Left forelimb (tissue), 1 donor: Measurements from ENCODE around the gene ELOVL1.
"Not testable (repeated sequence)": the region's sequence is repeated elsewhere in the genome, so short reads cannot be mapped to it uniquely, and the experiment has no call there.

Source experiments
- DNase-seq: peaks from one replicate; pipeline ENCODE4 v3.0.0-alpha.2; 2018; ENCODE audit warnings: low spot score

The ELOVL1 gene

DNA sequence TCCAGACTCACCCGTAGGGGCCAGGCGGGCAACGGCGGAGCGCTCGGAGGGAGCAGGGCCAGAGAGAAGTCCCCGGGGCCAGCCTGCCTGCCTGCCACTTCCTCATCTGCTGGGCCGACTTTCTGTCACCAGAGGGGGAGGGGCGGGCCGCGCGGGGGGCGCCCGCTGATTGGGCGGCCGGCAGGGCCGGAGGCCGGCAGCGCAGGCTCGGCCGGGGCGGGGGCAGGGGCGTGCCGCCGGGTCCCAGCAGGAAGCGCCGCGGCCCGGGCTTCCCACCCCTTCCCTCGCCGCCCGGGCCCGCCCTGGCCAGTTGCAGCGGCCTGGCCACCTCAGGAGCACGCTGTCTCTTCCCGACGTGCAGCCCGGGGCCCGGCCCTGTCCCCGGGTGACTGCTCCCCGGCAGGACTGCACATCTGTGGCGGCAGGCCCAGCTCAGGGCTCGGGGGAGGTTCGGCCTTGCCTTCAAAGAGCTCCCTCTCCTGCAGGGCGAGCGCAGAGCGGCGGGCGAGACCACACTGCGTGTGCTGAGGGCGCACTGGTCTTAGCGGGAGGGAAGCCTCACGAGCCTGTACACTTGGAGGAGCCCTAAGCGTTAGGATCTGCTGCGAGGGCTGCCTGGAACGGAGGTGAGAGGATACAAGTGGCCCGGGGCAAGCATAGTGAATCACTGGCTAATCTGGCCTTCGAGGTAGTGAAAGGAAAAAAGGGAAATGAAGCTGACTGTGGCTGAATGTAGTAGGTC, at the start of gene ELOVL1:
TSS of gene ELOVL1 (minus strand) at position 108 of the 742 bp plus-strand sequence. CDS start 2,402 bp downstream, outside the sequence.
- DNase-seq: peak; percentile 93

GRCh38 chr1:43415901-43416300, 48.1 kb upstream of the ELOVL1 start:
- no peak for DNase-seq

DNA sequence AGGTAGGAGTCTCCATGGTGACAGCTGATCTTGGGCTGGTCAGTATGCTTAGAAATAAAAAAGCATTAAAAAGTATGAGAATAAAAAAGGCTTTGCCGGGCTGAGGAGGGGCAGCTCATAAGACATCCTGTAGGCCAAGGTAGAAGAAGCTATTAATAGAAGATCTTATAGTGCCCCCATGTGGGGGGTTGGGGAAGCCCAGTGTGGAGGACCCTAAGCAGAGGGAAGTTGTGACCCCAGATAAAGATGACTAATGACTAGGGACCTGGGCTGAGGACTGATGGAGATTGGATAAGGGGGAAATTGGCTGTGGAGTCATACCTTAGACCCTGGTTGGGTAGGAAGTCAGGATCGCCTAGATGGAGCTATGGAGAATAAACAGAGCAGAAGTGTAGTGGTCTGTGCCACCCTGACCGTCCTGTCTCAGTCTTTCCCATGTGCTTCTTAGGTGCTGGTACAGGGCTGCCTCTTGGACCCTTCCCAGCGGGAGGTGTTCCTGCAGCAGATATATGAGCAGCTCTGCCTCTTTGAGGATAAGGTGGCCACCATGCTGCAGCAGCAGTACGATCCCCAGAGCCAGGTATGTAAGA, 46.9 kb upstream of the ELOVL1 start:
- no peak for DNase-seq

- not testable (repeated sequence) for DNase-seq
Measured at GRCh38 chr1:43413426-43413825, 45.6 kb upstream of the ELOVL1 start.

DNA sequence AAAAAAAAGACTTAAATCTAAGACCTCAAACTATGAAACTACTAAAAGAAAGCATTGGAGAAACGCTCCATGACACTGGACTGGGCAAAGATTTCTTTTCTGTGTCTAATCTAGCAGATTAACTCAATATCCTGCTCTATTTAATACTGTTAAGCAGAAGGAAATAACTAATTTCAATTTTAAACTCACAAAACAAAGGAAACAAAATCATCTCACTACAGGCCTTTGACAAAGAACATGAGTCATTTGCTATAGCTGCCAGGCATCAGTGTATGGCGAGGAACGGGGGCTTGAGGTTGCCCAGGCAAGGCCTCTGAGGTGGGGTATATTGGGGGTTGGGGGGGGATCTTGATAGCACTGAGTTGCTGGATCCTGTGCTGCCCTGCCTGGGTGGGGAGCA, 42.8 kb upstream of the ELOVL1 start:
- DNase-seq: no peak

- no peak for DNase-seq
Measured at GRCh38 chr1:43405876-43406234, 38.0 kb upstream of the ELOVL1 start.

GRCh38 chr1:43405219-43405875, 37.5 kb upstream of the ELOVL1 start:
- no peak for DNase-seq

DNA sequence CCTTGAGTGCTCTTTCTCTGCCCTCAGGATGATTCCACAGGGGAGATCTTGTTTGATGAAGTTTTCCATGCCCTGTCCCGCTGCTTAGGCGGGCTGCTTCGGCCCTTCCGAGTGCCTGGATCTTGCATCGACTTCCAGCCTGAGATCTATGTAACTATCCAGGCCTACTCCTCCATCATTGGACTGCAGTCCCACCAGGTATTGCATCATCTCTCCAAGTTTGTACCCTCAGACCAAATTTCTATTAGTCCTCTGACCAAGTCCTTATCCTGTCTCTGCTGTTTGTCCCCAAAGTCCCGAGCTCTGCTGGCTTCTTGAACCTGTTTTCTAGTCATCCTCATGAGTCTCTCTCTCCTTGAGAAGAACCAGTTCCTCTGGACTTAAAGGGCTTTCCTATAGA, 36.5 kb upstream of the ELOVL1 start:
- no peak for DNase-seq

DNA sequence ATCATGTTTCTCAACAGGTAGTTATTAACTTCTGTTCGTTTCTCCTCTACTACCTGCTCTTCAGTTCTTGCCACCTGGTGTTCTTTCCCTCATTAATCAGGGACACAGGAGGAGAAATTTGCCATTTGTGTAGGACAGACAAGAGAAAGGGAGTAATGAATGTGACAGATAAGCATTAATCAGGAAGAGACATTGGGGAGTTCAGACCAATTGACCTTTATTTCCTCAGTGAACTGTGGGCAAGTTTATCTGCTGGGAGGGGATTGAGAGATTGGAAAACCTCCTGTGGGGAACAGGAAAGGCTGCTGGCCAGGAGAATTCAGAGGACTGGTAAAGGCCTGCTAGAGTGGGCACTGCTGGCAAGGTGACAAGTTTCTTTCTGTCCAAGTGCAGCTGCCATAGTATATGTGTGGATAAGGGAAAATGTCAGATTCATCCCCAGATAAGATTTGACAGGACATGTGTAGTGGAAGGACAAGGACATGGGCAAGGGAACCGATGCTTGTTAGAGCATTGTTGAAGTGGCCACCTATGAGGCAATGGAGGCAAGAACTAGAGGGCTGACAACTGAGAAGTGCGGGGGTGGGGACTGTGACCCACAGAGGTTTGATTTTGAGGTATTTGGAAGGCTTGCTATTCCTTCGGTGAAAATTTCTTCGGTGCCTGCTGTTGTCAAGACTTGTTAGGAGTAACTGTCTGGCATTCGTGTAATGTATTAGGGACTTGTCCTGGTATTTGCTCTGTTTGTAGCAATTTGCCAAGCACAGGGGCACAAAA, 34.5 kb upstream of the ELOVL1 start:
- DNase-seq: no peak

DNA sequence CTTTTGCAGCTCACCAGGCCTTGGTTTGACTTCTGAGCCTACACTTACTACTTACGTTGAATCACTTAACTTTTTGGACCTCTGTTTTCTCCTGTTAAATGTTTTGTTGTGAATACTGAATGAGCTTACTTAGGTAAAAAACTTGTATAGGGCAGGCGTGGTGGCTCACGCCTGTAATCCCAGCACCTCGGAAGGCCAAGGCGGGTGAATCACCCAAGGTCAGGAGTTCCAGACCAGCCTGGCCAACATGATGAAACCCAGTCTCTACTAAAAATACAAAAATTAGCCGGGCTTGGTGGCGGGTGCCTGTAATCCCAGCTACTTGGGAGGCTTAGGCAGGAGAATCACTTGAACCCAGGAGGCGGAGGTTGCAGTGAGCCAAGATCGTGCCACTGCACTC, 32.6 kb upstream of the ELOVL1 start:
- not testable (repeated sequence) for DNase-seq

GRCh38 chr1:43398227-43398626, 30.4 kb upstream of the ELOVL1 start:
- no peak for DNase-seq

GRCh38 chr1:43396059-43396458, 28.2 kb upstream of the ELOVL1 start:
- DNase-seq: no peak

GRCh38 chr1:43395523-43395922, 27.7 kb upstream of the ELOVL1 start:
- no peak for DNase-seq

- DNase-seq: no peak
Measured at GRCh38 chr1:43392702-43393101, 24.9 kb upstream of the ELOVL1 start.

DNA sequence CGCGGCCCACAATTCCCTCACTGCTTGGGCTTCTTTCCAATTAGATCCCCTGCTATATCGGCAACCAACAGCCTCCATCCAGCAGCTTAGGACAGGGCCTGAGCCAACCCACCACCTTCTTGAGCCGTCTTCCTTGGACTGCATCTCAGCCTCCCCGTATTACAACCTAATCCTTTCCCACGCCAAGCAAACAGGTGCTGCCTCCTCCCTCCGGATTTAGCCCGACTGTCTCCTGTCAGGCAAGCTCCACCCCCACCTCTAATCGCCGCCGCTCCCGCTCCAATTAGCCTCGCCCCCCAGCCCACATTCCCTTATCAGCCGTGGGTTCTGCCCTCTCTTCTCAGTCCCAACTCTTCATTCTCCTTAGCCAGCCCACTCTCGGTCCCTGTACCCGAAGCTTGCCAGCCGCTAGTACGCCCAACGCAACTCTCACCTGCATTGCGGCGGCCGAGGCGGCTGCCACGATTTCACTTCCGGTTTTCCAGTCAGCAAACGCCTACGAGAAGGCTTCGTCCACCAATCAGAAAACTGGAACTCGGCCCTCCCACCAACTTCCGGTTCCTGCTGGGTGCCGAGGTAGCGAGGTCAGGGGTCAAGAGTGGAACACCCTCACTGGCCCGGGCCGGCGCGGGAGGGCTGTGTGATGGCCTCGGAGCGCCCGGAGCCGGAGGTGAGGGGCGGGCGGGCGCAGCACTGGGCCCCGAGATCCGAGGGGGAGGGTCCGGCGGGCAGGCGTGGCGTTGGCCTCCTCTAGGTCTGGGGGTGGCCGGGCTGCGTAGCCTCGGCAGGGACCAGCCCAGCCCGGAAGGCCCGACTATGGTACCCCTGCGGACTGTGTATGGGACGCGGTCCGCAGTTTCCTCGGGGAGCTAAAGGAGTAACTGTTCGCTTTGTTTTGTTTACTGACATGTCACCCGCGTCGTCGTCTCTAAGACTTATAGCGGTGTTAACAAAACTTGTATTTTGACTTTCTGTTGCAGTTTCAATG, 21.8 kb upstream of the ELOVL1 start, which contains the start of the genes MED8 and SZT2:
TSS of gene MED8 (minus strand) at position 475 of the 988 bp plus-strand sequence. CDS start at position 439, 36 bp downstream.
TSS of gene SZT2 (plus strand) at position 574 of the 988 bp plus-strand sequence. CDS start at position 644, 70 bp downstream.
- peak; percentile 97 for DNase-seq

GRCh38 chr1:43388613-43389012, 20.8 kb upstream of the ELOVL1 start:
- DNase-seq: no peak

DNA sequence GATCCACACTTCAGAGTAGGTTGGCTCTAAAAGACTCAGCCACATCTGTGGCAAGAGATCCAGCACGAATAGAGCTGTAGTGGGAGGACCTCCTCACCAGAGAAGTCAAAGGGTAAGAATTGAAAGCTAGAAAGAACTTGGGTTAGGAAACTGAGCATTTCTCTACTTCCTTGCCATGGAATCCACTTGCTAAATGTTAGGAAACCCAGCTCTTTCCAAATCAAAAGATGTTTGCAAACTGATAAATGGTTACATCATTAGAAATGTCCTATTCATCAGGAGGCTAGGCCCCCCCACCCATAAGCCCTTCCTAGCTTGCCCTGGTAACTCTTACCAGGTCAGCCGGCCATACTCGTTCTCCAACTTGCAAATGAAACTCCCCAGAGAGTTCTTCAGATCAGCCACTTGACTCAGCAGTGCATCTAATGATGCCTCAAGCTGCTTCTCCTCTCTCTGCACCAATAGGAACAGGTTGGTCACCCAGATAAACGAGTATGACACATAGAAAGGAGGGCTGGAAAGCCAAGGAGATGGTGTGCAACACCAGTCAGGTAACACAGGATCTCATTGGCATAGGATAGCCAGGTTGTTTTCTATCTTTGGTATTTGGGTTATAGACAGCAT, 20.3 kb upstream of the ELOVL1 start:
- DNase-seq: no peak

DNA sequence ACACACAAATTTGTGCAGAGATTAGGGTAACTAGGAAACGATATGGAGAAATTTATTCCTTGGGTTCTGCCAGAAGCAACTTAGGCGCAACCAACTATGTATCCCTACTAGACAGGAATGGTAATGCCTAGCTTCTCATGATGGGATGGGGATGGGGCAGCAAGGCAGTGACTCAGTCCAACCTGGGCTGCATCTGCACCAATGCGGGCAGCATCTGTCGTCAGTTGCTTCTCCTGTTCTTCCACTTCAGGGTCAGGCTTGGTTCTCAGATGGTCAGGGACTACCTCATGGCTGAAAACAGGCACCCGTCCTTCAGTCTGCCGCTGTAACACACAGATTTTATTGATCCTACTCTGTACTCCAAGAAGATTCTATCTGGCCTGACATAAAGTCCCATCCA, 18.9 kb upstream of the ELOVL1 start:
- no peak for DNase-seq

- DNase-seq: no peak
Measured at GRCh38 chr1:43383449-43383848, 15.6 kb upstream of the ELOVL1 start.

DNA sequence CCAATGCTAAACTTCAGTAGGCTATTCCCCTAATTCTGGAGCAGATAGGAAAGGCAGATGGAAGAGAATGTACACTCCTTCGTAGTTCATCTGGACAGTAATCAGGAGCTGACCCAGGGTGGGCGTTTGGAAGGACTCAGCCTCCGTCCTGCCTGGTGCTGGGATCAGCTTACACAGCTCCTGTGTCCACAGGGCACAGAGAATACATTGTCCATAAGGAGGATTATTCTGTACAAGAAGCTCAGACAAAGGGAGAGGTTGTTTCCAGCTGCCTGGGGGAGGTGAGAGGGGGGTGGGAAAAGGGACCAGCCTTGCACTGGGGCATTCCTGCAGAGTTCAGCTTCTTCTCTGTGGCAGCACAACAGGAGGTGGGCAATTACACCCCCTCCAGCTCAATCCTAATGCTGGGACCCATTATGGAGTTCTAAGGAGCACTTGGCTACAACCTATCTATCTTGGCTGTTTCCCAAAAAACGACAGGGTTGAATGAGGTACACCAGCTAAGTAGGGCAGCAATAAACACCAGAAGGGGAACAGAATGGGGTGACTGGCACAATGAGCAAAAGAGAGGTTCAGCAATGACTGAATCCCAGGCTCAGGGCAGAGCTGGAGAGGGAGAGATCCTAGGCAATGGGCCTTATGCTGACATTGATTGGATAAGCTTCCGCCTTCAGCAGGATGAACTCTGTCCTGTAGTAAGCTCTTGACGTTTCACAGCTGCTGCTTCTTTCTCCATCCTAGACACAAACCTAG, 14.4 kb upstream of the ELOVL1 start:
- no peak for DNase-seq
